Prostate gland (tissue), 2 donors: ENCODE results near the gene CAT.

Experiments
- CTCF ChIP-seq, 4 experiments: fragments of 200-600 bp in 2 of 4; fragments of 450-650 bp in 2 of 4; sonication (generic) in 2 of 4; IDR thresholded peaks; 1 replicate in 3 of 4; 2 replicates in 1 of 4; pipeline ENCODE4 v1.5.1; 2016 to 2019; ENCODE audit warnings: antibody characterized with exemption in 4 of 4, mild to moderate bottlenecking in 2 of 4, moderate library complexity in 2 of 4
- POLR2A ChIP-seq: fragments of 450-650 bp; IDR thresholded peaks from one replicate; pipeline ENCODE4 v1.6.1; 2016; ENCODE audit warnings: antibody characterized with exemption, mild to moderate bottlenecking
- POLR2AphosphoS5 ChIP-seq: sonication (generic); formaldehyde crosslinking; IDR thresholded peaks from one replicate; pipeline ENCODE4 v1.6.1; 2017; ENCODE audit warnings: antibody characterized with exemption

DNA sequence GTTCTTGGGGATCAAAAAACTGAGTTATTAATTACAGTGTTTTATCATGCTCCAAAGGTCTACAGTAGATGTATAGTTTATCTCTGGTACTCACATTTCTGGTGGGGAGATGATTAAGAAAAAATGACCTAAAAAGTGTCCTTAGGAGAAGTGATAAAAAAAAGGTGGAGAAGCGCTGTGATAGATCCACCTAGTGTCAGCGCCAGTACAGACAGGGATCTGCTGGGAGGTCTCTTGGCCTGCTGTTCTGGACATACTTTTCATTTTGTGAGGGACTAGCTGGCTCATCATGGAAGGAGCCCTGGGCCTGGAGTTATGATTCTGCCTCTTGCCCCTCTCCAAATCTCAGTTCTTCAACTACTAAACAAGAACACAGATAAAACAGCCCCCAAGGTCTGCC is 71.9 kb downstream of the CAT start:
- no peak for TF ChIP-seq POLR2A
- TF ChIP-seq CTCF (IDR thresholded peaks at IDR 0.05): no peak
- TF ChIP-seq POLR2AphosphoS5: no peak
